A549 (cell line): ENCODE results near the gene DNAJC8. TPM values are rescaled to one million over a fixed set of nuclear protein-coding genes. Genes with fewer than 3 reads are reported as not detected.

ENCODE experiments used
- ATAC-seq, 2 experiments: fragments of 200-7000 bp in 1 of 2; fragments of >200 bp in 1 of 2; cut with Nextera tagmentation in 1 of 2; cut with Tn5 transposase in 1 of 2; 3 replicates each; pipeline versions ENCODE4 v1.8.0 to v1.9.1; 2018 to 2020; ENCODE audit warnings: mild to moderate bottlenecking in 1 of 2, moderate library complexity in 1 of 2
- CTCF ChIA-PET: fragments of 300-600 bp; sonication (Branson Sonifier 250); formaldehyde crosslinking; extraction: SDS; loops from one replicate; lab custom pipeline; 2021; ENCODE audit warnings: antibody characterized with exemption, inconsistent platforms; lab: Yijun Ruan, JAX
- POLR2A ChIA-PET: fragments of 350-600 bp; formaldehyde crosslinking; extraction: SDS; loops from one replicate; lab custom pipeline; 2021; ENCODE audit warnings: antibody characterized with exemption, inconsistent platforms; lab: Yijun Ruan, JAX
- DNase-seq, 2 experiments: peaks; one replicate each; pipeline versions ENCODE4 v3.0.0 to v3.0.0-alpha.2; 2011 to 2016; ENCODE audit warnings: low read depth in 1 of 2, low spot score in 1 of 2
- FAIRE-seq: peaks from 2 replicates; lab custom pipeline; 2011; peaks lifted over from hg19 to GRCh38; lab: Jason Lieb, UNC
- H3K27ac ChIP-seq, 2 experiments: fragments of >200 bp; sonication (Bioruptor Twin); formaldehyde crosslinking; 3 replicates each; pipeline ENCODE4 v1.5.1; 2016 to 2017
- H3K4me1 ChIP-seq: fragments of >200 bp; sonication (Bioruptor Twin); formaldehyde crosslinking; 3 replicates; pipeline ENCODE4 v1.6.1; 2016
- H3K4me2 ChIP-seq: fragments of >200 bp; sonication (Bioruptor Twin); formaldehyde crosslinking; 3 replicates; pipeline ENCODE4 v1.6.1; 2016
- H3K4me3 ChIP-seq: fragments of >200 bp; sonication (Bioruptor Twin); formaldehyde crosslinking; 3 replicates; pipeline ENCODE4 v1.5.1; 2016
- H3K9me3 ChIP-seq: fragments of >200 bp; sonication (Bioruptor Twin); formaldehyde crosslinking; 3 replicates; pipeline ENCODE4 v1.6.1; 2016
- ATOH8 ChIP-seq: fragments of 250-450 bp; sonication (Bioruptor Pico); IDR thresholded peaks from 2 replicates; pipeline ENCODE4 v1.5.0; 2020; ENCODE audit warnings: low read depth, mild to moderate bottlenecking, moderate library complexity
- BCL3 ChIP-seq: fragments of >200 bp; sonication (Bioruptor Twin); formaldehyde crosslinking; IDR thresholded peaks from 3 replicates; pipeline ENCODE4 v1.6.1; 2016
- CBX8 ChIP-seq: fragments of 200-600 bp; sonication (generic); IDR thresholded peaks from 2 replicates; pipeline ENCODE4 v1.6.1; 2016
- CEBPB ChIP-seq, 2 experiments: fragments of >200 bp in 1 of 2; sonication (Bioruptor Twin) in 1 of 2; formaldehyde crosslinking in 1 of 2; IDR thresholded peaks; 2 replicates each; pipeline ENCODE4 v1.6.1; 2012 to 2016
- CHD4 ChIP-seq: fragments of 200-600 bp; sonication (generic); IDR thresholded peaks from 2 replicates; pipeline ENCODE4 v1.6.1; 2016; ENCODE audit warnings: antibody characterized with exemption, mild to moderate bottlenecking, borderline replicate concordance
- CTCF ChIP-seq: fragments of >200 bp; sonication (Bioruptor Twin); formaldehyde crosslinking; IDR thresholded peaks from 3 replicates; pipeline ENCODE4 v1.5.1; 2016
- E2F6 ChIP-seq: IDR thresholded peaks from 2 replicates; pipeline ENCODE4 v1.6.1; 2012; ENCODE audit warnings: low read depth, borderline replicate concordance
- EHF ChIP-seq: fragments of 250-450 bp; sonication (Bioruptor Pico); IDR thresholded peaks from 2 replicates; pipeline ENCODE4 v1.5.0; 2020; ENCODE audit warnings: mild to moderate bottlenecking
- EHMT2 ChIP-seq: fragments of 200-600 bp; sonication (generic); IDR thresholded peaks from 2 replicates; pipeline ENCODE4 v1.6.1; 2016; ENCODE audit warnings: antibody characterized with exemption, low read depth, mild to moderate bottlenecking, moderate library complexity
- ELK1 ChIP-seq: fragments of 150-350 bp; IDR thresholded peaks from 2 replicates; pipeline ENCODE4 v1.6.1; 2014; ENCODE audit warnings: low read depth, mild to moderate bottlenecking, low read length
- FOSB ChIP-seq: fragments of 250-450 bp; sonication (Bioruptor Pico); IDR thresholded peaks from 2 replicates; pipeline ENCODE4 v1.5.0; 2020; ENCODE audit warnings: mild to moderate bottlenecking, moderate library complexity
- FOXS1 ChIP-seq: fragments of 250-450 bp; sonication (Bioruptor Pico); IDR thresholded peaks from 2 replicates; pipeline ENCODE4 v1.5.0; 2020; ENCODE audit warnings: mild to moderate bottlenecking, moderate library complexity
- HDAC2 ChIP-seq: fragments of 200-600 bp; sonication (generic); IDR thresholded peaks from 2 replicates; pipeline ENCODE4 v1.6.1; 2016
- HES2 ChIP-seq: fragments of >200 bp; sonication (Bioruptor Twin); formaldehyde crosslinking; IDR thresholded peaks from 2 replicates; pipeline ENCODE4 v1.6.1; 2016
- HMGXB4 ChIP-seq: fragments of 250-450 bp; sonication (Bioruptor Pico); IDR thresholded peaks from 2 replicates; pipeline ENCODE4 v1.5.0; 2021; ENCODE audit warnings: mild to moderate bottlenecking, moderate library complexity, borderline replicate concordance
- HOXB13 ChIP-seq: fragments of 250-450 bp; sonication (Bioruptor Pico); IDR thresholded peaks from 2 replicates; pipeline ENCODE4 v1.5.0; 2020; ENCODE audit warnings: low read depth, mild to moderate bottlenecking, moderate library complexity
- JUNB ChIP-seq: fragments of >200 bp; sonication (Bioruptor Twin); formaldehyde crosslinking; IDR thresholded peaks from 2 replicates; pipeline ENCODE4 v1.6.1; 2016
- MAX ChIP-seq: IDR thresholded peaks from 2 replicates; pipeline ENCODE4 v1.6.1; 2012
- MAZ ChIP-seq: fragments of 150-350 bp; IDR thresholded peaks from 2 replicates; pipeline ENCODE4 v1.6.1; 2014; ENCODE audit warnings: antibody characterized with exemption, low read depth, low read length, borderline replicate concordance
- PBX3 ChIP-seq: IDR thresholded peaks from 2 replicates; pipeline ENCODE4 v1.6.1; 2012
- POLR2A ChIP-seq: IDR thresholded peaks from 2 replicates; pipeline ENCODE4 v1.6.1; 2012; ENCODE audit warnings: mild to moderate bottlenecking, low read length
- POLR2AphosphoS2 ChIP-seq: conservative IDR thresholded peaks from 2 replicates; pipeline ENCODE4 v1.6.1; 2012; ENCODE audit warnings: low read length, improper control_type of control experiment, inconsistent platforms
- RARB ChIP-seq: fragments of 250-450 bp; sonication (Bioruptor Pico); IDR thresholded peaks from 2 replicates; pipeline ENCODE4 v1.8.0; 2021; ENCODE audit warnings: mild to moderate bottlenecking, moderate library complexity
- RCOR1 ChIP-seq: fragments of 150-350 bp; IDR thresholded peaks from 2 replicates; pipeline ENCODE4 v1.6.1; 2014; ENCODE audit warnings: antibody characterized with exemption, low read length, low read depth
- RFX5 ChIP-seq: fragments of 450-650 bp; IDR thresholded peaks from 2 replicates; pipeline ENCODE4 v1.7.1; 2014; ENCODE audit warnings: antibody characterized with exemption, mild to moderate bottlenecking, moderate library complexity
- SMC3 ChIP-seq: fragments of >200 bp; sonication (Bioruptor Twin); formaldehyde crosslinking; IDR thresholded peaks from 3 replicates; pipeline ENCODE4 v1.6.1; 2018; ENCODE audit warnings: inconsistent platforms
- SREBF2 ChIP-seq: fragments of 450-650 bp; IDR thresholded peaks from 2 replicates; pipeline ENCODE4 v1.6.1; 2014; ENCODE audit warnings: mild to moderate bottlenecking, moderate library complexity
- WGBS: methylation state at CpG from one replicate; pipeline ENCODE4 v1.1.6; 2017; ENCODE audit errors: missing lambda C conversion rate; 5-methylcytosine and 5-hydroxymethylcytosine counted together
- polyA plus RNA-seq, 4 experiments: library from polyadenylated mRNA; depleted of rRNA in 3 of 4; stranded (reverse); fragments of >200 nt; fragmentation: RNase III in 1 of 4; extraction: RNeasy Plus Mini Kit Qiagen cat#74134 plus additional on column Dnase treatment in 1 of 4; gene quantifications; 2 replicates in 3 of 4; 3 replicates in 1 of 4; pipeline ENCODE4 v1.2.3, GENCODE V29; 2011 to 2017

Gene DNAJC8
- polyA plus RNA-seq, 2 of the 4 experiments (the other 2 are of a cell fraction): 87.3 to 93.7 TPM

GRCh38 chr1:28244549-28245251 lies 11.9 kb upstream of the DNAJC8 start:
- TF ChIP-seq FOSB (CRISPR knock-in tag) (no peak), HOXB13 (CRISPR knock-in tag) (no peak), FOXS1 (CRISPR knock-in tag) (no peak), SMC3 (no peak), RARB (CRISPR knock-in tag) (no peak), JUNB (no peak), E2F6 (no peak), MAZ (no peak), RFX5 (no peak), SREBF2 (no peak), EHMT2 (no peak), CTCF (no peak), MAX (no peak), ATOH8 (CRISPR knock-in tag) (no peak), PBX3 (no peak), BCL3 (no peak), EHF (CRISPR knock-in tag) (no peak), RCOR1 (no peak), POLR2A (no peak), POLR2AphosphoS2 (no peak)
- ChIA-PET CTCF (interaction anchor here (1.6 kb wide), 2 partner anchors 8 to 10 kb away, joined by 3 to 5 read pairs; no protein-coding TSS in a partner anchor), POLR2A (no interaction called here)
- Histone ChIP-seq H3K9me3 (no peaks in the 10 kb centered on the region), H3K4me2 (no peak overlapping the region), H3K4me1 (peaks cover 27% of the 10 kb centered on the region), H3K4me3 (no peak overlapping the region), H3K27ac (no peak overlapping the region)
- FAIRE-seq (no peak), DNase-seq (no peak), ATAC-seq (no peak)
- WGBS: 92% methylated on average over 13 of the region's 13 CpGs

- DNase-seq (no peak), FAIRE-seq (no peak), ATAC-seq (no peak)
- Histone ChIP-seq H3K4me3 (no peak overlapping the region), H3K4me2 (no peak overlapping the region), H3K9me3 (no peaks in the 10 kb centered on the region), H3K27ac (no peak overlapping the region), H3K4me1 (peaks cover 20% of the 10 kb centered on the region)
- TF ChIP-seq CHD4: no peak
- peak in 1 of 2 experiments; percentile 30; a peak in 1 of 4 replicates for TF ChIP-seq CEBPB (IDR thresholded peaks at IDR 0.05)
- TF ChIP-seq POLR2AphosphoS2: no peak
- TF ChIP-seq HMGXB4 (CRISPR knock-in tag): no peak
- no peak for TF ChIP-seq HDAC2
- TF ChIP-seq HES2: no peak
- no peak for TF ChIP-seq ELK1
- TF ChIP-seq CBX8: no peak
- ChIA-PET CTCF (interaction anchor here (0.6 to 1.7 kb wide), 4 partner anchors 9 to 376 kb away, joined by 3 to 5 read pairs (median 4); no protein-coding TSS in a partner anchor), POLR2A (no interaction called here)
- 88% methylated on average over 2 of the region's 2 CpGs for WGBS
These were observed 11.0 kb upstream of the DNAJC8 start for GRCh38 chr1:28243685-28244311.
